ENCODE measurements around the gene RASGEF1C. TPM values are rescaled to one million over a fixed set of nuclear protein-coding genes. Genes with fewer than 3 reads are reported as not detected.

RASGEF1C gene
- total and polyA plus RNA-seq, 2 of the 13 experiments (the other 11 are each of a cell fraction or from before 2014, with no cell fraction given): not detected

DNA sequence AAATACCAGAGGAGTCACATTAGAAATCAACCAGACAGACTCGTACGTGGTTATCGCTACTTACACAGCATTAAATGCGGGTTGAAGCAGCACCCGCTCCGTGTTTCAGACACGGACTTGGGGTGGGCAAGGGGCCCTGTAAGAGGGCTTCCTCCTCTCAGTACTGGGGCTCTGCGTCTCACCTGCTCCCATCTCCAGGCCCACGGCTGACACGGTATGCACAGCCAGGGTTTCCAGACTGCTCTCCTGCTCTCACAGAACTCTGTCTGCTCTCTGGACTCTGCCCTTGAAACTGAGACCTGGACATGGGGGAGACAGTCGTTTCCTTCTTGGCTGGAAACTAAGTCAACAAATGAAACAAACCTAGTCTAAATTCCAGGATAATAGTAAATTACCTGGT is 24.7 kb upstream of the RASGEF1C start (continued):
- TF ChIP-seq, protein P1, sequence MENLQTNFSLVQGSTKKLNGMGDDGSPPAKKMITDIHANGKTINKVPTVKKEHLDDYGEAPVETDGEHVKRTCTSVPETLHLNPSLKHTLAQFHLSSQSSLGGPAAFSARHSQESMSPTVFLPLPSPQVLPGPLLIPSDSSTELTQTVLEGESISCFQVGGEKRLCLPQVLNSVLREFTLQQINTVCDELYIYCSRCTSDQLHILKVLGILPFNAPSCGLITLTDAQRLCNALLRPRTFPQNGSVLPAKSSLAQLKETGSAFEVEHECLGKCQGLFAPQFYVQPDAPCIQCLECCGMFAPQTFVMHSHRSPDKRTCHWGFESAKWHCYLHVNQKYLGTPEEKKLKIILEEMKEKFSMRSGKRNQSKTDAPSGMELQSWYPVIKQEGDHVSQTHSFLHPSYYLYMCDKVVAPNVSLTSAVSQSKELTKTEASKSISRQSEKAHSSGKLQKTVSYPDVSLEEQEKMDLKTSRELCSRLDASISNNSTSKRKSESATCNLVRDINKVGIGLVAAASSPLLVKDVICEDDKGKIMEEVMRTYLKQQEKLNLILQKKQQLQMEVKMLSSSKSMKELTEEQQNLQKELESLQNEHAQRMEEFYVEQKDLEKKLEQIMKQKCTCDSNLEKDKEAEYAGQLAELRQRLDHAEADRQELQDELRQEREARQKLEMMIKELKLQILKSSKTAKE (CRISPR knock-in tag; IDR thresholded peaks at IDR 0.05; ENCODE audit: borderline replicate concordance): peak; percentile 40; the same call in 1 of the 2 replicates
- TF ChIP-seq TEAD3 (CRISPR knock-in tag; optimal IDR thresholded peaks at IDR 0.05; ENCODE audit: borderline replicate concordance) (peak; percentile 70), NFYB (CRISPR knock-in tag; IDR thresholded peaks at IDR 0.05) (no peak), NR2F6 (IDR thresholded peaks at IDR 0.05) (no peak), NR2F6 (CRISPR knock-in tag; IDR thresholded peaks at IDR 0.05) (0 out of 2 replicates have a peak, but pooled peaks have one; percentile 6), HOXA3 (CRISPR knock-in tag; IDR thresholded peaks at IDR 0.05) (0 out of 2 replicates have a peak, but pooled peaks have one; percentile 38), CBX1 (IDR thresholded peaks at IDR 0.05; ENCODE audit: low read depth) (no peak), MAFK (conservative IDR thresholded peaks at IDR 0.05 in 1 of 2, IDR thresholded peaks at IDR 0.05 in 1 of 2; ENCODE audit: low read length in 2 of 2) (no peak), MLLT10 (CRISPR knock-in tag; IDR thresholded peaks at IDR 0.05) (no peak), ZNF737 (CRISPR knock-in tag; IDR thresholded peaks at IDR 0.05; ENCODE audit: borderline replicate concordance) (no peak), ZNF781 (CRISPR knock-in tag; IDR thresholded peaks at IDR 0.05; ENCODE audit: borderline replicate concordance, not compliant biosample characterization) (no peak), ZBTB38 (CRISPR knock-in tag; IDR thresholded peaks at IDR 0.05) (0 out of 2 replicates have a peak, but pooled peaks have one; percentile 19), ZNF292 (CRISPR knock-in tag; IDR thresholded peaks at IDR 0.05; ENCODE audit: borderline replicate concordance, low read depth) (peak; percentile 42; the same call in 1 of the 2 replicates), HOXA9 (CRISPR knock-in tag; IDR thresholded peaks at IDR 0.05; ENCODE audit: borderline replicate concordance) (no peak), SALL1 (CRISPR knock-in tag; IDR thresholded peaks at IDR 0.05) (0 out of 2 replicates have a peak, but pooled peaks have one; percentile 14), HNF4A (CRISPR knock-in tag; IDR thresholded peaks at IDR 0.05) (peak; percentile 88), XRCC5 (optimal IDR thresholded peaks at IDR 0.05; ENCODE audit: low read length) (no peak), ZNF615 (CRISPR knock-in tag; IDR thresholded peaks at IDR 0.05; ENCODE audit: borderline replicate concordance) (no peak), RAD51 (IDR thresholded peaks at IDR 0.05; ENCODE audit: borderline replicate concordance) (no peak), HNF4G (IDR thresholded peaks at IDR 0.05; ENCODE audit: borderline replicate concordance, low read depth, low read length) (peak; percentile 60; the same call in 1 of the 2 replicates), HNF4G (CRISPR knock-in tag; IDR thresholded peaks at IDR 0.05; ENCODE audit: borderline replicate concordance, low read depth) (no peak), ONECUT2 (CRISPR knock-in tag; IDR thresholded peaks at IDR 0.05) (no peak)
- TF ChIP-seq, protein P2, sequence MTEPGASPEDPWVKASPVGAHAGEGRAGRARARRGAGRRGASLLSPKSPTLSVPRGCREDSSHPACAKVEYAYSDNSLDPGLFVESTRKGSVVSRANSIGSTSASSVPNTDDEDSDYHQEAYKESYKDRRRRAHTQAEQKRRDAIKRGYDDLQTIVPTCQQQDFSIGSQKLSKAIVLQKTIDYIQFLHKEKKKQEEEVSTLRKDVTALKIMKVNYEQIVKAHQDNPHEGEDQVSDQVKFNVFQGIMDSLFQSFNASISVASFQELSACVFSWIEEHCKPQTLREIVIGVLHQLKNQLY (CRISPR knock-in tag; IDR thresholded peaks at IDR 0.05): no peak
- TF ChIP-seq, protein P3, sequence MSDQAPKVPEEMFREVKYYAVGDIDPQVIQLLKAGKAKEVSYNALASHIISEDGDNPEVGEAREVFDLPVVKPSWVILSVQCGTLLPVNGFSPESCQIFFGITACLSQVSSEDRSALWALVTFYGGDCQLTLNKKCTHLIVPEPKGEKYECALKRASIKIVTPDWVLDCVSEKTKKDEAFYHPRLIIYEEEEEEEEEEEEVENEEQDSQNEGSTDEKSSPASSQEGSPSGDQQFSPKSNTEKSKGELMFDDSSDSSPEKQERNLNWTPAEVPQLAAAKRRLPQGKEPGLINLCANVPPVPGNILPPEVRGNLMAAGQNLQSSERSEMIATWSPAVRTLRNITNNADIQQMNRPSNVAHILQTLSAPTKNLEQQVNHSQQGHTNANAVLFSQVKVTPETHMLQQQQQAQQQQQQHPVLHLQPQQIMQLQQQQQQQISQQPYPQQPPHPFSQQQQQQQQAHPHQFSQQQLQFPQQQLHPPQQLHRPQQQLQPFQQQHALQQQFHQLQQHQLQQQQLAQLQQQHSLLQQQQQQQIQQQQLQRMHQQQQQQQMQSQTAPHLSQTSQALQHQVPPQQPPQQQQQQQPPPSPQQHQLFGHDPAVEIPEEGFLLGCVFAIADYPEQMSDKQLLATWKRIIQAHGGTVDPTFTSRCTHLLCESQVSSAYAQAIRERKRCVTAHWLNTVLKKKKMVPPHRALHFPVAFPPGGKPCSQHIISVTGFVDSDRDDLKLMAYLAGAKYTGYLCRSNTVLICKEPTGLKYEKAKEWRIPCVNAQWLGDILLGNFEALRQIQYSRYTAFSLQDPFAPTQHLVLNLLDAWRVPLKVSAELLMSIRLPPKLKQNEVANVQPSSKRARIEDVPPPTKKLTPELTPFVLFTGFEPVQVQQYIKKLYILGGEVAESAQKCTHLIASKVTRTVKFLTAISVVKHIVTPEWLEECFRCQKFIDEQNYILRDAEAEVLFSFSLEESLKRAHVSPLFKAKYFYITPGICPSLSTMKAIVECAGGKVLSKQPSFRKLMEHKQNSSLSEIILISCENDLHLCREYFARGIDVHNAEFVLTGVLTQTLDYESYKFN (CRISPR knock-in tag; conservative IDR thresholded peaks at IDR 0.05): peak; percentile 78
- TF ChIP-seq, protein P4, sequence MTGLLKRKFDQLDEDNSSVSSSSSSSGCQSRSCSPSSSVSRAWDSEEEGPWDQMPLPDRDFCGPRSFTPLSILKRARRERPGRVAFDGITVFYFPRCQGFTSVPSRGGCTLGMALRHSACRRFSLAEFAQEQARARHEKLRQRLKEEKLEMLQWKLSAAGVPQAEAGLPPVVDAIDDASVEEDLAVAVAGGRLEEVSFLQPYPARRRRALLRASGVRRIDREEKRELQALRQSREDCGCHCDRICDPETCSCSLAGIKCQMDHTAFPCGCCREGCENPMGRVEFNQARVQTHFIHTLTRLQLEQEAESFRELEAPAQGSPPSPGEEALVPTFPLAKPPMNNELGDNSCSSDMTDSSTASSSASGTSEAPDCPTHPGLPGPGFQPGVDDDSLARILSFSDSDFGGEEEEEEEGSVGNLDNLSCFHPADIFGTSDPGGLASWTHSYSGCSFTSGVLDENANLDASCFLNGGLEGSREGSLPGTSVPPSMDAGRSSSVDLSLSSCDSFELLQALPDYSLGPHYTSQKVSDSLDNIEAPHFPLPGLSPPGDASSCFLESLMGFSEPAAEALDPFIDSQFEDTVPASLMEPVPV (CRISPR knock-in tag; IDR thresholded peaks at IDR 0.05): no peak
